OCI-LY3 (cell line): ENCODE data around the gene HNRNPL.

Source experiments
- H2AFZ ChIP-seq: fragments of 200-600, 300-600 bp; shearing (Covaris generic); 2 replicates; pipeline ENCODE4 v1.6.0; 2014; ENCODE audit warnings: antibody characterized with exemption, low read depth, low read length
- H3K27ac ChIP-seq: fragments of 200-600, 300-600 bp; sonication (generic); 2 replicates; pipeline ENCODE4 v1.5.1; 2014; ENCODE audit warnings: mild to moderate bottlenecking, low read length, moderate library complexity, mixed read lengths
- H3K27me3 ChIP-seq: fragments of 200-600, 300-600 bp; sonication (generic); 2 replicates; pipeline ENCODE4 v1.6.1; 2014; ENCODE audit warnings: low read depth, low read length, mixed read lengths
- H3K36me3 ChIP-seq: fragments of 200-600, 300-600 bp; sonication (generic); replicated peaks from 2 replicates; pipeline ENCODE3; 2014; ENCODE audit warnings: low read depth, low read length, mixed read lengths
- H3K4me1 ChIP-seq: fragments of 300-600, 200-600 bp; sonication (generic); 2 replicates; pipeline ENCODE4 v1.6.1; 2014; ENCODE audit warnings: low read length, mixed read lengths
- H3K4me2 ChIP-seq: fragments of 200-600, 300-600 bp; sonication (generic); 2 replicates; pipeline ENCODE4 v1.6.1; 2014; ENCODE audit warnings: low read length, mixed read lengths
- H3K4me3 ChIP-seq: fragments of 300-600, 200-600 bp; sonication (generic); 2 replicates; pipeline ENCODE4 v1.5.1; 2014; ENCODE audit warnings: antibody characterized with exemption, mild to moderate bottlenecking, low read length, moderate library complexity
- H3K79me2 ChIP-seq: fragments of 300-600, 200-600 bp; shearing (Covaris generic); 2 replicates; pipeline ENCODE4 v1.6.1; 2014; ENCODE audit warnings: mild to moderate bottlenecking, low read length, mixed read lengths
- H3K9ac ChIP-seq: fragments of 300-600, 200-600 bp; shearing (Covaris generic); 2 replicates; pipeline ENCODE4 v1.6.0; 2014; ENCODE audit warnings: mild to moderate bottlenecking, low read length, moderate library complexity
- H3K9me3 ChIP-seq: fragments of 200-600, 300-600 bp; shearing (Covaris generic); 2 replicates; pipeline ENCODE4 v1.6.1; 2014; ENCODE audit warnings: low read length, mixed read lengths; ENCODE audit not compliant: insufficient read depth
- H4K20me1 ChIP-seq: fragments of 200-600, 300-600 bp; sonication (generic); 2 replicates; pipeline ENCODE4 v1.6.1; 2016; ENCODE audit warnings: low read length, mixed read lengths; ENCODE audit not compliant: insufficient read depth
- EZH2phosphoT487 ChIP-seq: fragments of 200-600 bp; shearing (Covaris generic); IDR thresholded peaks from 2 replicates; pipeline ENCODE4 v1.6.1; 2018; ENCODE audit warnings: antibody characterized with exemption, mixed run types, low read depth
- TF ChIP-seq, protein P1 (sequence below): fragments of 200-600, 300-600 bp; sonication (generic); IDR thresholded peaks from 2 replicates; pipeline ENCODE4 v1.5.1; 2014; ENCODE audit warnings: antibody characterized with exemption, low read length, low read depth

HNRNPL gene

DNA sequence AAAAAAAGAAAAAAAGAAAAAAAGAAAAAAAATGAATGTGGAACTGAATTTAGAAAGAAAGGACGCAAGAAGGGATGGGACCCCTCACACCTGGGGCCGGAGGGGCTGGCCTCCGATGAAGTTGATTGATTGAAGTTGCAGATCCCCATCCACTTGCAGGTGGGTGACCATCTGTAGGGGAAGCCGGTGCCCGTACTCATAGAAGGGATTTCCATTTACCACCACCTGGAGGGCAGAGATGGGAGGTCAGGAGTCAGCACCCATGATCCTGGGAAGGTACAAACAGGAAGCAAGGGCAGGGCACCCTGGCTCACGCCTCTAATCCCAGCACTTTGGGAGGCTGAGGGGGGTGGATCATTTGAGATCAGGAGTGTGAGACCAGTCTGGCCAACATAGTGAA lies 43.4 kb downstream of the HNRNPL start:
- no peak overlapping the region for H3K4me2 ChIP-seq
- no peaks in the 10 kb centered on the region for H3K36me3 ChIP-seq
- H3K27ac ChIP-seq = no peak overlapping the region
- no peaks in the 10 kb centered on the region for H3K79me2 ChIP-seq
- H3K27me3 ChIP-seq = no peaks in the 10 kb centered on the region
- H3K4me3 ChIP-seq = no peak overlapping the region
- no peak for TF ChIP-seq EZH2phosphoT487
- TF ChIP-seq, protein P1, sequence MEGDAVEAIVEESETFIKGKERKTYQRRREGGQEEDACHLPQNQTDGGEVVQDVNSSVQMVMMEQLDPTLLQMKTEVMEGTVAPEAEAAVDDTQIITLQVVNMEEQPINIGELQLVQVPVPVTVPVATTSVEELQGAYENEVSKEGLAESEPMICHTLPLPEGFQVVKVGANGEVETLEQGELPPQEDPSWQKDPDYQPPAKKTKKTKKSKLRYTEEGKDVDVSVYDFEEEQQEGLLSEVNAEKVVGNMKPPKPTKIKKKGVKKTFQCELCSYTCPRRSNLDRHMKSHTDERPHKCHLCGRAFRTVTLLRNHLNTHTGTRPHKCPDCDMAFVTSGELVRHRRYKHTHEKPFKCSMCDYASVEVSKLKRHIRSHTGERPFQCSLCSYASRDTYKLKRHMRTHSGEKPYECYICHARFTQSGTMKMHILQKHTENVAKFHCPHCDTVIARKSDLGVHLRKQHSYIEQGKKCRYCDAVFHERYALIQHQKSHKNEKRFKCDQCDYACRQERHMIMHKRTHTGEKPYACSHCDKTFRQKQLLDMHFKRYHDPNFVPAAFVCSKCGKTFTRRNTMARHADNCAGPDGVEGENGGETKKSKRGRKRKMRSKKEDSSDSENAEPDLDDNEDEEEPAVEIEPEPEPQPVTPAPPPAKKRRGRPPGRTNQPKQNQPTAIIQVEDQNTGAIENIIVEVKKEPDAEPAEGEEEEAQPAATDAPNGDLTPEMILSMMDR = no peak
- H3K9me3 ChIP-seq = no peaks in the 10 kb centered on the region
- no peaks in the 10 kb centered on the region for H3K4me1 ChIP-seq
- H4K20me1 ChIP-seq = no peaks in the 10 kb centered on the region
- no peak overlapping the region for H2AFZ ChIP-seq
- no peak overlapping the region for H3K9ac ChIP-seq

DNA sequence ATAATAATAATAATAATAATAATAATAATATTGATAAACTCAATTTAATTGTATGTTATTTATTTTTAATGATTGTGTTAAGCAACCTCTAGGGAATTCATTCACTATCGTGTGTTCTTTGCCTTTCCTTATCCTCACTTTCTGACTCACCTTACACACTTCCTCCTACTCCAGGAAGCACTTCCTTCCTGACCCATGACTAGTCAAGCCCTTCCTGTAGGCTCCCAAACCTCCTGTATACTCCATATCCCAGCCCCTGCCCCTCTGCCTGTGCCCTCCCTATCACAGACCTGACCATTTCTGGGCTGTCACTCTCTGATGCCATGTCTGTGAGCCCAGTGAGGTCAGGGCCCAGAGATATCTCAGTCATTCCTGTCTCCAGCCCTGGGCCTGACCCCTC lies 44.6 kb downstream of the HNRNPL start:
- H3K4me3 ChIP-seq = no peak overlapping the region
- no peaks in the 10 kb centered on the region for H4K20me1 ChIP-seq
- H3K4me1 ChIP-seq = no peaks in the 10 kb centered on the region
- H3K9me3 ChIP-seq = no peaks in the 10 kb centered on the region
- no peak overlapping the region for H3K9ac ChIP-seq
- H3K27me3 ChIP-seq = no peaks in the 10 kb centered on the region
- no peak overlapping the region for H3K4me2 ChIP-seq
- H3K79me2 ChIP-seq = no peaks in the 10 kb centered on the region
- no peak for TF ChIP-seq EZH2phosphoT487
- TF ChIP-seq, protein P1 = no peak
- no peaks in the 10 kb centered on the region for H3K36me3 ChIP-seq
- no peak overlapping the region for H2AFZ ChIP-seq
- no peak overlapping the region for H3K27ac ChIP-seq

DNA sequence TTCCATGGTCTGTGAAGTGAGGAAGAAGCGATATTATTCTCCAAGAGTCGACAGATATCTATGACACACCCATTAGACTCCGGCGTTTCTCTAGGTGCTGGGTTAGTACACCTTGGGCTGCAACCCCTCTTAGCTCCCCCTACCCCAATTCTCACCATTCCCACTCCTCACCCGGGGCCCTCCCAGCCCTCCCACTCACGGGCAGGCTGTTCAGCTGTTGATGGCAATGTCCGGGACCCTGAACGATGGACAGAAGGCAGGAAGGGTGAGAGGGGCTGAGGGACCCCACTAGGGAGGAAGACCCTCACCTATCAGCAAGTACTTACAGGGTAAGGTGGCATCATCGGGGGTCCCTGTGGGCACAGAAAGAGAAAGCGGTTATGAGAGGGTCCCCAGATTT lies 46.2 kb downstream of the HNRNPL start:
- Histone ChIP-seq H3K4me1 (no peaks in the 10 kb centered on the region), H2AFZ (no peak overlapping the region), H3K79me2 (no peaks in the 10 kb centered on the region), H3K9ac (no peak overlapping the region), H3K27me3 (no peaks in the 10 kb centered on the region), H3K36me3 (no peaks in the 10 kb centered on the region), H3K4me3 (no peak overlapping the region), H3K27ac (no peak overlapping the region), H3K4me2 (no peak overlapping the region), H3K9me3 (no peaks in the 10 kb centered on the region), H4K20me1 (no peaks in the 10 kb centered on the region)
- no peak for TF ChIP-seq EZH2phosphoT487
- TF ChIP-seq, protein P1 = no peak

DNA sequence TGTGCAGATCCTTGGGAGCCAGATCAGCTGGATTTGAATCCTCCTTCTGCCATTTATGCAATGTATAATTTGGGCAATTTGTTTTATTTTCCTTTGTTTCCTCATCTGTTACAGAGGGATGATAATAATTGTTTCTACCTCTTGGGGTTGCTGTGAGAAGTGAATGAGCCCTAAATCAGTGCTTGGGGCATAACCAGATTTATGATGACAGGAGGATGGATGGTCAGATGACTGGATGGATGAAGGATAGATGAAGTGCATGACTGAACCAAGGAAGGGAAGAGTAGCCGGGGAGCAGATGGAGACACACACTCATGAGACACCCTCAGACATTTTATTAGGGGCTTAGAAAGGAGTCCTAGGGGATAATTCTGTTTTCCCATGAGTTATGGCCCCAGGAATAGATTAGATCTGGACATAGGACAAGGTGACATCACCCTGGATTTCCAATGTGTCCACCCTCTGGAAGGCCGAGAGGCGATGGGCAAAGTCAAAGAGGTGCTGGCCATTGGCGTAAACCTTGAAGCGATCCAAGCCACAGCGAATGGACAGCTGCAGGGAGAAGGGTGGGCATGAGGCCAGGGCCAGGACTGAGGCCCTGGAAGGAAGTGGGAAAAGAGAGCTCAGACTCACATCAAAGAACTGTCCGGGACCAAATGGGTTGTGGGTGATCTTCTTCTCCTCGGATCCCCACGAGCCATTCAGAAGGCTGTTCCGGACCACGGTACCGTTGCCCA lies 48.3 kb downstream of the HNRNPL start:
- Histone ChIP-seq H3K27me3 (no peaks in the 10 kb centered on the region), H3K4me1 (no peaks in the 10 kb centered on the region), H3K4me2 (no peak overlapping the region), H3K9me3 (no peaks in the 10 kb centered on the region), H3K36me3 (no peaks in the 10 kb centered on the region), H3K9ac (no peak overlapping the region), H3K79me2 (no peaks in the 10 kb centered on the region), H3K4me3 (no peak overlapping the region), H3K27ac (no peak overlapping the region), H2AFZ (no peak overlapping the region), H4K20me1 (no peaks in the 10 kb centered on the region)
- no peak for TF ChIP-seq EZH2phosphoT487
- TF ChIP-seq, protein P1 = no peak
